Brain pericyte (primary cell): Measurements from ENCODE around the gene SLC2A13.
"Not testable (repeated sequence)": the region's sequence is repeated elsewhere in the genome, so short reads cannot be mapped to it uniquely, and the experiment has no call there.

Experiments used
- DNase-seq: peaks from one replicate; pipeline ENCODE4 v3.0.0-alpha.2; 2012; ENCODE audit warnings: low read depth, low spot score

Gene SLC2A13

GRCh38 chr12:40105265-40105514 is 691 bp downstream of the SLC2A13 start:
- DNase-seq = no peak

GRCh38 chr12:40104461-40105264 is 1.2 kb downstream of the SLC2A13 start:
- no peak for DNase-seq

GRCh38 chr12:40103043-40103442 is 2.8 kb downstream of the SLC2A13 start:
- DNase-seq = no peak

- no peak for DNase-seq
Measured at GRCh38 chr12:40101747-40102146, 4.1 kb downstream of the SLC2A13 start.

- no peak for DNase-seq
Measured at GRCh38 chr12:40099423-40099853, 6.4 kb downstream of the SLC2A13 start.

- DNase-seq = no peak
Measured at GRCh38 chr12:40098406-40099145, 7.3 kb downstream of the SLC2A13 start.

GRCh38 chr12:40093512-40093911 is 12.4 kb downstream of the SLC2A13 start:
- DNase-seq = no peak

- no peak for DNase-seq
Measured at GRCh38 chr12:40086471-40086870, 19.4 kb downstream of the SLC2A13 start.

- DNase-seq = no peak
Measured at GRCh38 chr12:40078266-40078665, 27.6 kb downstream of the SLC2A13 start.

- no peak for DNase-seq
Measured at GRCh38 chr12:40075458-40075857, 30.4 kb downstream of the SLC2A13 start.

GRCh38 chr12:40068416-40068815 is 37.5 kb downstream of the SLC2A13 start:
- DNase-seq = no peak

- no peak for DNase-seq
Measured at GRCh38 chr12:40065636-40066035, 40.2 kb downstream of the SLC2A13 start.

GRCh38 chr12:40063414-40063813 is 42.5 kb downstream of the SLC2A13 start:
- DNase-seq = no peak

GRCh38 chr12:40058721-40059190 is 47.1 kb downstream of the SLC2A13 start:
- no peak for DNase-seq

GRCh38 chr12:40056373-40056772 is 49.5 kb downstream of the SLC2A13 start:
- no peak for DNase-seq

GRCh38 chr12:40055776-40056175 is 50.1 kb downstream of the SLC2A13 start:
- DNase-seq = no peak

- DNase-seq = no peak
Measured at GRCh38 chr12:40055228-40055579, 50.7 kb downstream of the SLC2A13 start.

- DNase-seq = peak; percentile 29
Measured at GRCh38 chr12:40054555-40055227, 51.2 kb downstream of the SLC2A13 start.

- no peak for DNase-seq
Measured at GRCh38 chr12:40049268-40049667, 56.6 kb downstream of the SLC2A13 start.

- not testable (repeated sequence) for DNase-seq
Measured at GRCh38 chr12:40047002-40047401, 58.9 kb downstream of the SLC2A13 start.

GRCh38 chr12:40045656-40046055 is 60.2 kb downstream of the SLC2A13 start:
- no peak for DNase-seq

GRCh38 chr12:40044396-40044795 is 61.5 kb downstream of the SLC2A13 start:
- DNase-seq = no peak

- no peak for DNase-seq
Measured at GRCh38 chr12:40039598-40039997, 66.3 kb downstream of the SLC2A13 start.
